ENCODE results near the gene TMED8. TPM values are rescaled to one million over a fixed set of nuclear protein-coding genes. Genes with fewer than 3 reads are reported as not detected.
"Not testable (repeated sequence)": the region's sequence is repeated elsewhere in the genome, so short reads cannot be mapped to it uniquely, and the experiment has no call there.

The TMED8 gene
- total RNA-seq, 2 experiments from 2014 or later = 15.0 to 15.4 TPM

GRCh38 chr14:77355811-77356210 is 21.1 kb downstream of the TMED8 start:
- Mint-ChIP-seq H3K4me3 (no peak overlapping the region), H3K27me3 (no peaks in the 10 kb centered on the region), H3K4me1 (peaks cover 7% of the 10 kb centered on the region), H3K27ac (no peak overlapping the region), H3K9me3 (no peaks in the 10 kb centered on the region), H3K36me3 (ENCODE audit: low read depth) (no peaks in the 10 kb centered on the region)
- POLR2A ChIA-PET = no interaction called here
- CTCF ChIA-PET = no interaction called here
- DNase-seq = no peak

GRCh38 chr14:77353469-77354141 is 23.3 kb downstream of the TMED8 start:
- no peak overlapping the region for H3K4me3 Mint-ChIP-seq
- H3K4me1 Mint-ChIP-seq = no peaks in the 10 kb centered on the region
- POLR2A ChIA-PET = interaction anchor here (0.5 kb wide), 1 partner anchor 314 kb away, joined by 3 read pairs; no protein-coding TSS in a partner anchor
- CTCF ChIA-PET = interaction anchor here (0.6 kb wide), 2 partner anchors 943 to 1004 kb away, joined by 3 to 4 read pairs; no protein-coding TSS in a partner anchor
- peaks cover 7% of the 10 kb centered on the region for H3K36me3 Mint-ChIP-seq (ENCODE audit: low read depth)
- DNase-seq = no peak
- H3K9me3 Mint-ChIP-seq = no peaks in the 10 kb centered on the region
- peak overlapping the region; percentile 16 for H3K27ac Mint-ChIP-seq
- H3K27me3 Mint-ChIP-seq = no peaks in the 10 kb centered on the region

- CTCF ChIA-PET = interaction anchor here (1.5 kb wide), 1 partner anchor 32 kb away, joined by 5 read pairs; no protein-coding TSS in a partner anchor
- no peak for DNase-seq
- POLR2A ChIA-PET = no interaction called here
- peaks cover 14% of the 10 kb centered on the region for H3K36me3 Mint-ChIP-seq (ENCODE audit: low read depth)
- H3K9me3 Mint-ChIP-seq = no peaks in the 10 kb centered on the region
- no peak overlapping the region for H3K4me3 Mint-ChIP-seq
- no peaks in the 10 kb centered on the region for H3K27me3 Mint-ChIP-seq
- no peaks in the 10 kb centered on the region for H3K4me1 Mint-ChIP-seq
- H3K27ac Mint-ChIP-seq = no peak overlapping the region
Measured at GRCh38 chr14:77347751-77348150, 29.1 kb downstream of the TMED8 start.

- peaks cover 18% of the 10 kb centered on the region for H3K36me3 Mint-ChIP-seq (ENCODE audit: low read depth)
- POLR2A ChIA-PET = no interaction called here
- H3K9me3 Mint-ChIP-seq = no peaks in the 10 kb centered on the region
- no peak for DNase-seq
- H3K27ac Mint-ChIP-seq = no peak overlapping the region
- no peak overlapping the region for H3K4me3 Mint-ChIP-seq
- no peaks in the 10 kb centered on the region for H3K27me3 Mint-ChIP-seq
- no peaks in the 10 kb centered on the region for H3K4me1 Mint-ChIP-seq
- CTCF ChIA-PET = interaction anchor here (0.7 kb wide), 1 partner anchor 81 kb away, joined by 3 read pairs; no protein-coding TSS in a partner anchor
Measured at GRCh38 chr14:77346495-77346894, 30.4 kb downstream of the TMED8 start.

- ChIA-PET POLR2A (no interaction called here), CTCF (interaction anchor here (0.8 to 1.2 kb wide), 2 partner anchors 14 to 20 kb away, joined by 3 read pairs; no protein-coding TSS in a partner anchor)
- no peak overlapping the region for H3K27ac Mint-ChIP-seq
- H3K4me1 Mint-ChIP-seq = no peaks in the 10 kb centered on the region
- no peaks in the 10 kb centered on the region for H3K27me3 Mint-ChIP-seq
- H3K9me3 Mint-ChIP-seq = no peaks in the 10 kb centered on the region
- peaks cover 26% of the 10 kb centered on the region for H3K36me3 Mint-ChIP-seq (ENCODE audit: low read depth)
- H3K4me3 Mint-ChIP-seq = no peak overlapping the region
- no peak for DNase-seq
Measured at GRCh38 chr14:77344377-77344996, 32.4 kb downstream of the TMED8 start.

- H3K27me3 Mint-ChIP-seq = no peaks in the 10 kb centered on the region
- ChIA-PET POLR2A (no interaction called here), CTCF (interaction anchor here (1.2 kb wide), 1 partner anchor 19 kb away, joined by 3 read pairs; no protein-coding TSS in a partner anchor)
- H3K4me1 Mint-ChIP-seq = peaks cover 5% of the 10 kb centered on the region
- H3K27ac Mint-ChIP-seq = no peak overlapping the region
- H3K4me3 Mint-ChIP-seq = no peak overlapping the region
- peaks cover 29% of the 10 kb centered on the region for H3K36me3 Mint-ChIP-seq (ENCODE audit: low read depth)
- DNase-seq = no peak
- H3K9me3 Mint-ChIP-seq = no peaks in the 10 kb centered on the region
Measured at GRCh38 chr14:77343662-77344061, 33.2 kb downstream of the TMED8 start.

GRCh38 chr14:77342726-77343397 is 34.0 kb downstream of the TMED8 start:
- no peak overlapping the region for H3K27ac Mint-ChIP-seq
- peaks cover 5% of the 10 kb centered on the region for H3K4me1 Mint-ChIP-seq
- ChIA-PET CTCF (interaction anchor here (1.2 kb wide), 1 partner anchor 19 kb away, joined by 3 read pairs; no protein-coding TSS in a partner anchor), POLR2A (no interaction called here)
- peaks cover 29% of the 10 kb centered on the region for H3K36me3 Mint-ChIP-seq (ENCODE audit: low read depth)
- no peak for DNase-seq
- no peaks in the 10 kb centered on the region for H3K9me3 Mint-ChIP-seq
- H3K4me3 Mint-ChIP-seq = no peak overlapping the region
- no peaks in the 10 kb centered on the region for H3K27me3 Mint-ChIP-seq

GRCh38 chr14:77340389-77340788 is 36.5 kb downstream of the TMED8 start:
- Mint-ChIP-seq H3K9me3 (no peaks in the 10 kb centered on the region), H3K36me3 (ENCODE audit: low read depth) (peaks cover 26% of the 10 kb centered on the region), H3K27ac (no peak overlapping the region), H3K4me3 (no peak overlapping the region), H3K4me1 (peaks cover 5% of the 10 kb centered on the region), H3K27me3 (no peaks in the 10 kb centered on the region)
- no peak for DNase-seq
- CTCF ChIA-PET = no interaction called here
- POLR2A ChIA-PET = no interaction called here

- ChIA-PET POLR2A (no interaction called here), CTCF (interaction anchor here (0.8 to 1.1 kb wide), 2 partner anchors 8 to 42 kb away, joined by 3 read pairs; no protein-coding TSS in a partner anchor)
- H3K27ac Mint-ChIP-seq = no peak overlapping the region
- no peak overlapping the region for H3K4me3 Mint-ChIP-seq
- H3K27me3 Mint-ChIP-seq = no peaks in the 10 kb centered on the region
- DNase-seq = no peak
- peaks cover 5% of the 10 kb centered on the region for H3K4me1 Mint-ChIP-seq
- peaks cover 26% of the 10 kb centered on the region for H3K36me3 Mint-ChIP-seq (ENCODE audit: low read depth)
- H3K9me3 Mint-ChIP-seq = no peaks in the 10 kb centered on the region
Measured at GRCh38 chr14:77339407-77339806, 37.5 kb downstream of the TMED8 start.

GRCh38 chr14:77338302-77338701 is 38.6 kb downstream of the TMED8 start:
- POLR2A ChIA-PET = no interaction called here
- Mint-ChIP-seq H3K4me3 (no peak overlapping the region), H3K4me1 (peaks cover 5% of the 10 kb centered on the region), H3K27ac (no peak overlapping the region), H3K27me3 (no peaks in the 10 kb centered on the region), H3K36me3 (ENCODE audit: low read depth) (peaks cover 24% of the 10 kb centered on the region), H3K9me3 (no peaks in the 10 kb centered on the region)
- CTCF ChIA-PET = no interaction called here
- DNase-seq = no peak

- Mint-ChIP-seq H3K4me1 (peaks cover 5% of the 10 kb centered on the region), H3K36me3 (ENCODE audit: low read depth) (peaks cover 22% of the 10 kb centered on the region), H3K27ac (no peak overlapping the region), H3K9me3 (no peaks in the 10 kb centered on the region), H3K27me3 (no peaks in the 10 kb centered on the region), H3K4me3 (no peak overlapping the region)
- no peak for DNase-seq
- ChIA-PET CTCF (no interaction called here), POLR2A (no interaction called here)
Measured at GRCh38 chr14:77337880-77338279, 39.0 kb downstream of the TMED8 start.

- H3K27ac Mint-ChIP-seq, H3K9me3 Mint-ChIP-seq, H3K27me3 Mint-ChIP-seq, DNase-seq, H3K4me3 Mint-ChIP-seq, H3K4me1 Mint-ChIP-seq: not testable (repeated sequence)
- ChIA-PET POLR2A (interaction anchor here (0.6 kb wide), 1 partner anchor 645 kb away, joined by 11 read pairs; no protein-coding TSS in a partner anchor), CTCF (interaction anchor here (1.9 kb wide), 1 partner anchor 22 kb away, joined by 6 read pairs; no protein-coding TSS in a partner anchor)
- peaks cover 22% of the 10 kb centered on the region for H3K36me3 Mint-ChIP-seq (ENCODE audit: low read depth)
Measured at GRCh38 chr14:77337255-77337654, 39.6 kb downstream of the TMED8 start.

GRCh38 chr14:77335576-77335975 is 41.3 kb downstream of the TMED8 start:
- DNase-seq = no peak
- no peak overlapping the region for H3K4me3 Mint-ChIP-seq
- no peaks in the 10 kb centered on the region for H3K9me3 Mint-ChIP-seq
- ChIA-PET POLR2A (no interaction called here), CTCF (interaction anchor here (0.6 to 2.1 kb wide), 3 partner anchors 10 to 35 kb away, joined by 3 to 6 read pairs (median 5); no protein-coding TSS in a partner anchor)
- H3K27ac Mint-ChIP-seq = no peak overlapping the region
- H3K36me3 Mint-ChIP-seq (ENCODE audit: low read depth) = peaks cover 10% of the 10 kb centered on the region
- peaks cover 5% of the 10 kb centered on the region for H3K4me1 Mint-ChIP-seq
- no peaks in the 10 kb centered on the region for H3K27me3 Mint-ChIP-seq

All from activated CD4-positive, alpha-beta T cell treated with anti-CD3 and anti-CD28 coated beads, Interleukin-2, amount 10 ng/mL, durations not matched to agents 7 days and 5 days (primary cell).